Measurements from ENCODE around the gene TXNIP.

Gene TXNIP

GRCh38 chr1:145983960-145984830 lies 12.2 kb downstream of the TXNIP start:
- no peak for TF ChIP-seq CTCF (IDR thresholded peaks at IDR 0.05; ENCODE audit: insufficient read depth, low read depth, low read length, missing control alignments)
- DNase-seq (ENCODE audit: low read depth), result peak; percentile 69
- H3K4me3 ChIP-seq (ENCODE audit: low read length), result no peak overlapping the region

GRCh38 chr1:145983206-145983675 lies 13.1 kb downstream of the TXNIP start:
- DNase-seq (ENCODE audit: low read depth), result no peak
- TF ChIP-seq CTCF (IDR thresholded peaks at IDR 0.05; ENCODE audit: insufficient read depth, low read depth, low read length, missing control alignments), result no peak
- no peak overlapping the region for H3K4me3 ChIP-seq (ENCODE audit: low read length)

- no peak overlapping the region for H3K4me3 ChIP-seq (ENCODE audit: low read length)
- TF ChIP-seq CTCF (IDR thresholded peaks at IDR 0.05; ENCODE audit: insufficient read depth, low read depth, low read length, missing control alignments), result no peak
- DNase-seq (ENCODE audit: low read depth), result no peak
Observed at GRCh38 chr1:145982010-145982723, 14.2 kb downstream of the TXNIP start.

GRCh38 chr1:145980457-145980994 lies 15.9 kb downstream of the TXNIP start:
- no peak for DNase-seq (ENCODE audit: low read depth)
- H3K4me3 ChIP-seq (ENCODE audit: low read length), result no peak overlapping the region
- no peak for TF ChIP-seq CTCF (IDR thresholded peaks at IDR 0.05; ENCODE audit: insufficient read depth, low read depth, low read length, missing control alignments)

GRCh38 chr1:145979746-145980456 lies 16.5 kb downstream of the TXNIP start:
- DNase-seq (ENCODE audit: low read depth), result peak; percentile 49
- H3K4me3 ChIP-seq (ENCODE audit: low read length), result peak overlapping the region; percentile 3
- TF ChIP-seq CTCF (IDR thresholded peaks at IDR 0.05; ENCODE audit: insufficient read depth, low read depth, low read length, missing control alignments), result no peak

GRCh38 chr1:145978854-145979745 lies 17.3 kb downstream of the TXNIP start:
- peak; percentile 25 for TF ChIP-seq CTCF (IDR thresholded peaks at IDR 0.05; ENCODE audit: insufficient read depth, low read depth, low read length, missing control alignments)
- H3K4me3 ChIP-seq (ENCODE audit: low read length), result peak overlapping the region; percentile 30
- DNase-seq (ENCODE audit: low read depth), result peak; percentile 100
